ENCODE data around the gene PDE1A. TPM values are rescaled to one million over a fixed set of nuclear protein-coding genes. Genes with fewer than 3 reads are reported as not detected.

The PDE1A gene
- 1.2 to 1.9 TPM (median 1.6 TPM) in 3 replicates for total RNA-seq

DNA sequence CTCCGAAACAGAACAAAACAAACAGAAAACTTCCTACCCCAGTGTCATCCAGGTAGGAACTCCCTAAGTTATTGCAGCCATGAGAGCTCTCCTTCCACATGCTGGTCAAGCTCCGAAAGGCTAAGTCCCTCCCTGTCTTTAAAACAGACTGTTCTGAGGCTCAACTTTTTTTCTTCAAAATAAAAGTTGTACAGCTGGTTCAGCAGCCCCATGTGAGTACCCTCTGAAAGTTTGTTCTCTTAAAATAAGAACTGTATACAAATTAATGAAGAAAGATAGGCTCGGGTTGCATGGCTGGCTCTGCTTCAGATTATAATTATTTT is at the start of gene PDE1A:
Gene PDE1A, minus strand, starts transcription at position 119 of the 323 bp plus-strand sequence.
- TF ChIP-seq, protein P1, sequence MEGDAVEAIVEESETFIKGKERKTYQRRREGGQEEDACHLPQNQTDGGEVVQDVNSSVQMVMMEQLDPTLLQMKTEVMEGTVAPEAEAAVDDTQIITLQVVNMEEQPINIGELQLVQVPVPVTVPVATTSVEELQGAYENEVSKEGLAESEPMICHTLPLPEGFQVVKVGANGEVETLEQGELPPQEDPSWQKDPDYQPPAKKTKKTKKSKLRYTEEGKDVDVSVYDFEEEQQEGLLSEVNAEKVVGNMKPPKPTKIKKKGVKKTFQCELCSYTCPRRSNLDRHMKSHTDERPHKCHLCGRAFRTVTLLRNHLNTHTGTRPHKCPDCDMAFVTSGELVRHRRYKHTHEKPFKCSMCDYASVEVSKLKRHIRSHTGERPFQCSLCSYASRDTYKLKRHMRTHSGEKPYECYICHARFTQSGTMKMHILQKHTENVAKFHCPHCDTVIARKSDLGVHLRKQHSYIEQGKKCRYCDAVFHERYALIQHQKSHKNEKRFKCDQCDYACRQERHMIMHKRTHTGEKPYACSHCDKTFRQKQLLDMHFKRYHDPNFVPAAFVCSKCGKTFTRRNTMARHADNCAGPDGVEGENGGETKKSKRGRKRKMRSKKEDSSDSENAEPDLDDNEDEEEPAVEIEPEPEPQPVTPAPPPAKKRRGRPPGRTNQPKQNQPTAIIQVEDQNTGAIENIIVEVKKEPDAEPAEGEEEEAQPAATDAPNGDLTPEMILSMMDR (IDR thresholded peaks at IDR 0.05; ENCODE audit: unreplicated experiment): no peak
- peak within 1 kb of the TSS; percentile 37 for H3K27ac Mint-ChIP-seq

DNA sequence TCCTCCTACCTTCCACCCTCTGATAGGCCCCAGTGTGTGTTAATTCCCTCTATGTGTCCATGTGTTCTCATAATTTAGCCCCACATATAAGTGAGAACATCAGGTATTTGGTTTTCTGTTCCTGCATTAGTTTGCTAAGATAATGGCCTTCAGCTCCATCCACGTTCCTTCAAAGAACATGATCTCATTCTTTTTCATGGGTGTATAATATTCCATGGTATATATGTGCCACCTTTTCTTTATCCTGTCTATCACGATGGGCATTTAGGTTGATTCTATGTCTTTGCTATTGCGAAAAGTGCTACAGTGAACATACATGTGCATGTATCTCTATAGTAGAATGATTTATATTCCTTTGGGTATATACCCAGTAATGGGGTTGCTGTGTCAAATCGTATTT is 46.8 kb upstream of the PDE1A start:
- peaks cover 28% of the 10 kb centered on the region for H3K9me3 Mint-ChIP-seq
- H3K27ac Mint-ChIP-seq: no peak overlapping the region
- no peak overlapping the region for H3K4me3 Mint-ChIP-seq
- DNase-seq (ENCODE audit: low spot score in 2 of 2, unreplicated experiment in 2 of 2): no peak
- no peaks in the 10 kb centered on the region for H3K4me1 Mint-ChIP-seq
- no peaks in the 10 kb centered on the region for H3K27me3 Mint-ChIP-seq (ENCODE audit: low read depth)
- TF ChIP-seq, protein P1 (IDR thresholded peaks at IDR 0.05; ENCODE audit: unreplicated experiment): no peak
- peaks cover 2% of the 10 kb centered on the region for H3K36me3 Mint-ChIP-seq

More for the DNA sequence above, at the start of gene PDE1A:
- Mint-ChIP-seq H3K9me3 (peaks cover 4% of the 10 kb centered on the region), H3K27me3 (ENCODE audit: low read depth) (no peaks in the 10 kb centered on the region), H3K4me3 (peak within 1 kb of the TSS; percentile 9), H3K4me1 (peaks cover 25% of the 10 kb centered on the region), H3K36me3 (peaks cover 3% of the 10 kb centered on the region)
- no peak for DNase-seq (ENCODE audit: low spot score in 2 of 2, unreplicated experiment in 2 of 2)

GRCh38 chr2:182463760-182464159 is 36.9 kb upstream of the PDE1A start:
- no peak for DNase-seq (ENCODE audit: low spot score in 2 of 2, unreplicated experiment in 2 of 2)
- H3K4me3 Mint-ChIP-seq: no peak overlapping the region
- H3K27me3 Mint-ChIP-seq (ENCODE audit: low read depth): no peaks in the 10 kb centered on the region
- peaks cover 2% of the 10 kb centered on the region for H3K36me3 Mint-ChIP-seq
- H3K27ac Mint-ChIP-seq: no peak overlapping the region
- peaks cover 9% of the 10 kb centered on the region for H3K9me3 Mint-ChIP-seq
- H3K4me1 Mint-ChIP-seq: no peaks in the 10 kb centered on the region
- TF ChIP-seq, protein P1 (IDR thresholded peaks at IDR 0.05; ENCODE audit: unreplicated experiment): no peak

GRCh38 chr2:182456784-182457183 is 29.9 kb upstream of the PDE1A start:
- TF ChIP-seq, protein P1 (IDR thresholded peaks at IDR 0.05; ENCODE audit: unreplicated experiment): no peak
- H3K4me1 Mint-ChIP-seq: peaks cover 2% of the 10 kb centered on the region
- H3K27ac Mint-ChIP-seq: no peak overlapping the region
- DNase-seq (ENCODE audit: low spot score in 2 of 2, unreplicated experiment in 2 of 2): no peak
- no peaks in the 10 kb centered on the region for H3K36me3 Mint-ChIP-seq
- H3K4me3 Mint-ChIP-seq: no peak overlapping the region
- H3K9me3 Mint-ChIP-seq: no peaks in the 10 kb centered on the region
- H3K27me3 Mint-ChIP-seq (ENCODE audit: low read depth): no peaks in the 10 kb centered on the region

DNA sequence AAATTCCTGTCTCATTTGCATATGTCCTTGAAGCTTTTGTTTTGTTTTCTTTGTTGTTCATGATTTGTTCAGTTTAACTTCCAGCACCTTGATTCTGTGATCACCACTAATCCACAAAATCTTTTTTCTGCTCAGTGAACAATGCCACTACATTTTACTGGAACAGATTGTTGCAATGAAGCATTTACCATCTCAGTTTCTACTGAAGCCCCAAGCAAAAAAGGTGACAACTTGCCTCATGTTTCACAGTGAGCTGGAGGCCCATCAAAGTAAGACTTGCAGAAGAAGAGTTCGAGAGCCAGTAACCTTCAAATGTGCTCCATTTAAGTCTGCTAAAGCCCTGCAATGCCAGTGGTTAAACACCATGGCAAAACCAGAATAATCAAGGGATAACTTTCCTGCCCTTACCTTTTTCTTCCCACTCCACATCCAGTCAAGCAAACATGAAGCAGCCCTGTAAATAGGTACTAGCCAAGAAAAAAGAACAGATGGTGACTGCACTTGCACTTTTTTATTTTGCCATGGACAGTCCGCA is 25.7 kb upstream of the PDE1A start:
- H3K36me3 Mint-ChIP-seq: no peaks in the 10 kb centered on the region
- H3K9me3 Mint-ChIP-seq: no peaks in the 10 kb centered on the region
- no peak for DNase-seq (ENCODE audit: low spot score in 2 of 2, unreplicated experiment in 2 of 2)
- no peak overlapping the region for H3K4me3 Mint-ChIP-seq
- no peak overlapping the region for H3K27ac Mint-ChIP-seq
- no peaks in the 10 kb centered on the region for H3K27me3 Mint-ChIP-seq (ENCODE audit: low read depth)
- H3K4me1 Mint-ChIP-seq: peaks cover 10% of the 10 kb centered on the region
- TF ChIP-seq, protein P1 (IDR thresholded peaks at IDR 0.05; ENCODE audit: unreplicated experiment): no peak

GRCh38 chr2:182448371-182448770 is 21.5 kb upstream of the PDE1A start:
- H3K9me3 Mint-ChIP-seq: peaks cover 4% of the 10 kb centered on the region
- peaks cover 8% of the 10 kb centered on the region for H3K4me1 Mint-ChIP-seq
- H3K27me3 Mint-ChIP-seq (ENCODE audit: low read depth): no peaks in the 10 kb centered on the region
- DNase-seq (ENCODE audit: low spot score in 2 of 2, unreplicated experiment in 2 of 2): no peak
- H3K36me3 Mint-ChIP-seq: no peaks in the 10 kb centered on the region
- peak overlapping the region; percentile 13 for H3K27ac Mint-ChIP-seq
- TF ChIP-seq, protein P1 (IDR thresholded peaks at IDR 0.05; ENCODE audit: unreplicated experiment): no peak
- H3K4me3 Mint-ChIP-seq: no peak overlapping the region

Measured in mesothelial cell of epicardium (in vitro differentiated cells).